ENCODE results near the gene JUND.

Gene JUND

DNA sequence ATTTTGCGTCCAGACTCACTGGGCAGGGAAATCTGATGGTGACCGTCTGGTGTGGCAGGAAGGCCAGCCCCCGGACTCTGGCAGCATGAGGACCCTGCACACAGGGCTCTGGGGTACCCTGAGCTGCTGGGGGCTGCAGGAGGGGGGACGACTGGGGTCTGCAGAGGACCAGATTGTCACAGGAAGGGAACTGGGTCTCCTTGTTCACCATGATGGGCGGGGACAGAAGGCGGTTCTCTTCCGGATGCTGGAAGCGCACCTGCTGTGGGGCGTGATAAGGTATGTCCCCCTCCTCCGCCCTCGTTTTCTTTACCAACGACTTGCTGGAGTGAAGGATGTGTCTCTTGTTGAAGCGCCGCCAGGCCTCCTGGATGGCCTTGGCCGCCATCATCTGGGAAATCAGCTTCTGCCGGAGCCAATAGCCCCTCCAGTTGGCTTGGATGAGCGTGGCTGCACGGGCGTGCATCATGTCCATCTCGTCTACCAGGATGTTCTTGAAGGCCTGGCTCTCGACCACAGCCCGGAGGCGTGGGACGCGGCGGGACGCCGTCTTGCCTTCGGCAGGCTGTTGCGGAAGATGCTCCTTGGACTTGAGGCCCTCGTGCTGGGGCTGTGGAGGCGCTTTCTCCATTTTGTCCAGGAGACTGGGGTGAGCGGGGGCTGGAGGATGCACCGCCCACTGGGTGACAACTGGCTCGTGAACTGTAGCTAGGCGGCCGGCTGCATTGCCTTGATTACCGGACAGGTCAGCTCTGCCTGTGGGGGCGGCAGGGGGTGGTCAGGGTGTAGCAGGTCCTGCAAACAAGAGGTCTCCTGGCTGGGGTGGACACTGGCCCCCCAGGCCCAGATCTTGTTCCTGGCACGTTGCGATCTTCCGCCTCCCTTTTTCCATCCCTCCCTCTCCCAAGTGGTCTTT lies 14.4 kb downstream of the JUND start:
- no peak for DNase-seq

DNA sequence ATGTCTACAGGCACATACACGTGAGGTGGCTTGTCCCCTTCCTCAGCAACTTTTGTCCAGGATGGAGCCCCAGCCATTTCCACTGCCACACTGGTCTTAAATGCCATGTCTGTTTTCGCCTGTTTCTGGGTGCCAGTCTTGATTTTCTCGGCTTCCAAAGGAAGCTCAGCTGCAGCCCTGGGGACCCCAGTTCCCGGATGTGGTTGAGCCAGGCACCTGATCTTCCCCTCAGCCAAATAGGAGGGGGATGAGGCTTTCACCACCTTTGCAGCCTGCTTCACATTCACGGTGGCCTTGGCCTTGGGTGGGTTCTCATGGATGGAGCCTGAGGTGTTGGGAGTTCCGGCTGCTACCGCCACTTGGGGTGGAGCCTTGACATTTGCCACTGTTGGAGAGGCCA lies 15.8 kb downstream of the JUND start:
- no peak for DNase-seq

DNA sequence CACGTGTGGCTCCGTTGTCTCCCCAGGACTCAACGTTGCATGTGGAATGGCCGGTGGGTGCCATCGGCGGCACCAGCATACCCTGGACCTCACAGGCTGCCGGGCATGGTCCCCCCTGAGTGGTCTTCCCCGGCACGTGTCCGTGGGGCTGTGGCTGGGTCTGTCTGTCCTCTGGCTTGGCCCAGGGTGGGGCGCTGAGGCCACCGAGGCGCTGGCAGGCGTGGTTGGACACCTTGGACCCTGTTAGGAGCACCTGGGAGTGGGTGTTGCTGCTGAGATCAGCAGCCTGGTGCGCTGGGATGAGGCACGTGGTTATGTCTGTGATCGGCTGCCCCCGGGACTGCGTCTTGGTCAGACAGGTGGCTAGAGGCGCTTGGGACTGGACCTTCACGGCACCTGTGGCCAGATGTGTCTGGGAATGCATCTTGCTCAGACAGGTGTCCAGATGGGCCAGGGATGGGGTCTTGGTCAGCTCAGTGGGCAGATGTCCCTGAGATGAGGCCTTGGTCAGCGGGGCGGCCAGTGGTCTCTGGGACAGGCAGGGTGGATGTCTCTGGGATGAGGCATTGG lies 16.4 kb downstream of the JUND start:
- no peak for DNase-seq

DNA sequence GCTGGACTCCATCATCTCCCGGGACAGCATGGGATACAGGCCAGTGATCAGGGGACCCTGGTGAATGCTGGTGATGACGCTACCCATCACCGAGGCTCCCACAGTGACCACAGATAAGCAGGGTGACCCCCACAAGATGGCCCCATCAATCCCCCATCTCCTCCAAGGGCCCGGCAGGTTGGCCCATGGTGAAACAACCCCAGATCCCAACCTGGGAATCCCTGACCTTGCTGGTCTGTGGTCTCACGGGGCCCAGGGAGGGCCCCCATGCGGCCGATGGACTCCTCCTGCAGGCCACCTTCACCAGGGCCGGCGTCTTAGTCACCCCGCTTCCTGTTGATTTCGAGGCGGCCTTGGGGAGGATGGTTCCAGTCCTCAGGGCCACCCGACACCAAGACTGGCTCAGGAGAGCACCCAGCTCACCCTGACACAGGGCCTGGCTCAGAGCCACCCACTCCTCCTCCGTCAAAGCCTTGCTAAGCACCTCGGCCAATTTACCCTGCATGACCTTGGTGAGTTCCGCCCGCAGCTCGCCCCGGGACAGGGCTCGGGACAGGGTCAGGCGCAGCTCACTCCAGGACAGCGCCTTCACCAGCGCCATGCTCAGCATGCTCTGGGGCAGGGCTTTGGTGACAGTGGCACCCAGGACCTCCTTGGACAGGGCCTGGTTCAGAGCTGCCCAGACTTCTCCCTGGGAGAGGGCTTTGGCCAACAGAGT lies 17.1 kb downstream of the JUND start:
- no peak for DNase-seq

DNA sequence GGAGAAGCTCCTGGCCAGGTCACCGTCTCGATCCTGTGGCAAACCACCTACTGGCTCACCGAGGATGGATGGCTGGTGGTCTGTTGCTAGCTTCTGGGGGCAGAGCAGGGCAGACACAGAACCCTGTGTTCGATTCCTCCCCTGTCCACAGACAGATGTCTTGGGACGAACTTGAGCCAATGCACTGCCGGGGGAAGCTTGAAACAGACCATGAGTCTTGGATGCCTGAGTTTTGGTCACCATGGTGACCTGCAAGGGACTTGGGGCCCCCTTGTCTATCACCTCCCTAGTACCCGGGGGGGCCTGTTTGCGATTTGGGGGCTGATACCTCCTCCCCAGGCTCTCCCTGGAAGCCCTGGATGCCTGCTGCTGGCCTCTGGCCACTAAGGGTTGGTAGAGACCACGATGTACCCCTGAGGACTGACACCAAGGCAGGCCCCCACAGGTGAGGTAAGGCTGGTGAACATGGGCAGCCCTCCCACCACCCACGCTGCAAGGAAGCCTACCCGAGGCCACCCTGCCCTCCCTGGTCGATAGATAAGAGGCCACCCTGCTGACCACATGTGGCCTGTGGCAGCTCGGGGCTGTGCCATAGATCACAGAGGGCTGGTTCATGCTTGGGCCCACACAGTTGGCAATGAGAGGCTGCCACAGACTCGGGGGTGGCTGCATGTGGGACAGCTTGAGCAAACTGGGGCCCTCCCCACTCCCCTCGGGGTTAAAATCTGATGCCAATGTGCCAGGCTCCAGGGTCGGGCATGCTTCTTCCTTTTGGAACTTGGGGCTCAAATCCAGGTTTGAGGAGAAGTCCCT lies 17.9 kb downstream of the JUND start:
- DNase-seq: no peak

DNA sequence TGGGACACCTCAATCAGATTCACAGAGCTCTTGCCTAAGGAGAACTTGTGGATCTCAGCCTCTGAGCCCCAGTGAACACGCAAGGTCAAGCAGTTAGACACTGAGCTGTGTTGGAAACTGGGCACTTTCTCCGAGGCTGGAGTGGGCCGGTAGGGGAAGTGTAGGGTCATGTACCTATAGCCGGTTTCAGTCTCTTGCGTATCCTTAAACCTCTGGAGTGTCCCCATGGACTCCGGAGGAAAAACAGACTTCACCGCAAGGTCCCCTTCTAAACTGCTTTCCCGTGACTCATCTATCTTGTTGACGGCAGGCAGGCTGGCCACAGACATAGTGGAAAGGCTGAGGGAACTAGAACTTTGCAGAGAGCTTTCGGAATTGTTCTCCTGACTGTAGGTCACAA lies 18.5 kb downstream of the JUND start:
- DNase-seq: no peak

DNA sequence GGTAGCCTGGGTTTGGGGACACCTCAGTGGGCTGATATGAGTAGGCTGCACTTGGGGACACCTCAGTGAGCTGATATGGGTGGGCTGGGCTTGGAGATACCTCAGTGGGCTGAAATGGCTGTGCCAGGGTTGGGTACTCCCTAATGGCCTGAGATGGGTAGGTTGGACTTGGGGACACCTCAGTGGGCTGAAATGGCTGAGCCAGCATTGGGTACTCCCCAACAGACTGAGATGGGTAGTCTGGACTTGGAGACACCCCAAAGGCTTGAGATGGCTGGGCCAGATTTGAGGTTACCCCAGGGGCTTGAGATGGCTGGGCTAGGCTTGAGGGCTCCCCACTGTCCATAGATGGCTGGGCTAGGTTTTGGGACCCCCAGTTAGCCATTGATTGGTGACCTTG lies 19.3 kb downstream of the JUND start:
- no peak for DNase-seq

DNA sequence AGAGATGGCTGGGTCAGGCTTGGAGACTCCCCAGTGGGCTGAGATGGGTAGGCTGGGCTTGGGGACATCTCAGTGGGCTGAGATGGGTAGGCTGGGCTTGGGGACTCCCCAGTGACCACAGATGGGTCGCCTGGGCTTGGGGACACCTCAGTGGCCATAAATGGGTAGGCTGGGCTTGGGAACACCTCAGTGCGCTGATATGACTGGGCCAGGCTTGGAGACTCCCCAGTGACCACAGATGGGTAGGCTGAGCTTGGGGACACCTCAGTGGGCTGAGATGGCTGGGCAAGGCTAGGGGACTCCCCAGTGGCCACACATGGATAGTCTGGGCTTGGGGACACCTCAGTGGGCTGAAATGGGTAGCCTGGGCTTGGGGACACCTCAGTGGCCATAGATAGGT lies 19.9 kb downstream of the JUND start:
- DNase-seq: no peak

DNA sequence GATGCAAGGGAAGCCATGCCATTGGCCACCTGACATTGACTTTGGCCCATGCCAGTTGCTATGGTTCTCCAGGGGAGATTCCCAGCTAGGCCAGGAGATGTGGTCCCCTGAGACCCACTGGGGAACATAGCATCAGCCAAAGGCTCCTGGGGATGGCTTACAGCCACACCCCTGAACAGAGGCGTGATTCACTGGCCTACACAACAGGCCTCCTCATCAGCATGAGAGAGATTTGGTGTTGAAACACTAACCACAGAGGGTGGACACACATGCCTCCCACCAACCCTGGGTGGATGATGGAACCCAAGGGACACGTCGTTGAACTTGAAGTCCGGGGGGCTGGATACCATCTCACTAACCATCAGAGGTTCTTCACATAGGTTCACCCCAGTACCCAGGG lies 21.5 kb downstream of the JUND start:
- no peak for DNase-seq

DNA sequence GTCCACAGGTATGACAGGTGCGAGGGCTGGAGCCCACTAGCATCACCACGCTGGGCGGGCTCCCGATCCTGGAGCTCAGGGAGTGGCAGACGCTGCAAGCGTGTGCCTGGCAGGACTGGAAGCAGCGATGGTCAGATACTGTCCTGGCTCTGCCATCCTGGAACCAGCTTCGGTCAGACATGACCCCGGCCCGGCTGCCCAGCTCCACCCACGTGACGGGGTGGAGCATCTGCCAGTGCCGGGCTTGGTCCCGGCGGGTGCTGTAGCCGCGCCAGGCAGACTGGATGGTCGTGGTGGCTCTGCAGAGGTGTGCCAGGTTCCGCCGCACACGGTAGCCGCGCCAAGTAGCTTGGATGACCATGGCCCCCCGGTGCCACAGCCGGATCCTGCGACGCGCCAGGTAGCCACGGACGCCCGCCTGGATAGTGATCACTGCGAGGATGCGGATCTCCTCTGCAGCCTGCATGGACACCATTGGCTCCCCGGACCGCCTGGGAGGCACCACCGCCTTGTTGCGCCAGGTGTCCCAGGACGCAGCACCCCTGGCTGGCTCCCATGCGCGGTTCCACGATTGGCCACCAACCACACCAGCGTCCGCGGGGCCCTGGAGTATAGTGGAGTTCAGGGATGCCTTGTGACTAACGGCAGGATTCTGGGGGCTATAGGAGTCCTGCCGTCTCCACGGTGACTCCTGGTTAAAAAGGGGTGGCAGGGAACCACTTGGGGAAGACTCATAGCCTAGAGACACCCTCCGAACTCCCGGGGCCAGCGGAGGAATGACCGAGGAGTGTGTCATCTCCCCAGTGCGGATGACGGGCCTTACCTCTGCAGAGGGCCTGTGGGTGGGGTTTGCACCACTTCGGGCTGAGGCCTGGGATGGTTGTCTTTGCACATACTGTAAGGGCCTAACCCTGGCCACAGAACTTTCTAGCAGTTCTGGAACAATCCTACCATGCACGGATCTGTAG lies 23.6 kb downstream of the JUND start:
- no peak for DNase-seq

DNA sequence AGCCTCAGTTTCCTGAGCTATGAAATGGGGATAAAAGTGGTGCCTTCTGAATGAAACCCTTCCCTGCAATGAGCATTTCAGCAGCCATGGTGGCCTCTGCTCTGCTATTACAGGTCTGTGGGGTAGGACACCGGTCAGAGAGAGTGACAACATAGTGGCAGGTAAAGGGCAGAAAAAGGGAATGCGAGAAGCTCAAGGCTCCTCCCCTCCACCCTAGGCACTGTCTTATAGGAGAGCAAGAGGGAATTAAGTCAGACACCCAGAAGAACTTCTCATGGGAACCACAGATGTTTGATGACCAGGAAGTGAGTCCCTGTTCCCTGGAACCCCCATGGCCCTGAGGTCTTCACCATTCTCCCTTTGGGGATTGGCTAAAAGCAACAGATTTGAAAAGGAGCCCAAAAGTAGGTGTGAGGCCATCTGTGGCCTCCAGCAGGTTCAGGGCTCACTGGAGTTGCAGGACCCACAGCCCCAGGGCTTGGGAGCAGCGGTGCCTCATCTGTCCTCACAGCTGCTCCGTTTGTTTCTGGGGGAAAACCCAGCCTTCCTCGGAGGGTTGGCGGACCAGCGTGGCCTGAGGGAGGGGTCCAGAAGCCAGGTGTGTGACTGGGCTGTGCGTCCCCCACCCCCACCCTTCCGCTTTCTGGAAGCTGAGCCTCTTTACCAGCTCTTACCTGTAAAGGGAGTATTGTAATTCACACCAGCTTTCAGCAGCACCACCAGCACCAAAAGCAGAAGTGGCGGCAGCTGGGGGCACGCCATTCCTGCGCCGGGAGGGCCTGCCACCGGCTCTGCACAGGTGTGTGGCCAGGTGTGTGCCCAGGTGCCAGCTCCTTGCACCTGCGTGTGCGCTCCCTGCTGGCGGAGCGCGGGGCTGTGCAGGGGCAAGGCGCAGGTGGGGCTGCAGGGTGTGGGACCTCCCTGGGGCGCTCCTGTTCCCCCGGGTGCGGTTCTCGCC lies 26.6 kb downstream of the JUND start:
- DNase-seq: no peak

DNA sequence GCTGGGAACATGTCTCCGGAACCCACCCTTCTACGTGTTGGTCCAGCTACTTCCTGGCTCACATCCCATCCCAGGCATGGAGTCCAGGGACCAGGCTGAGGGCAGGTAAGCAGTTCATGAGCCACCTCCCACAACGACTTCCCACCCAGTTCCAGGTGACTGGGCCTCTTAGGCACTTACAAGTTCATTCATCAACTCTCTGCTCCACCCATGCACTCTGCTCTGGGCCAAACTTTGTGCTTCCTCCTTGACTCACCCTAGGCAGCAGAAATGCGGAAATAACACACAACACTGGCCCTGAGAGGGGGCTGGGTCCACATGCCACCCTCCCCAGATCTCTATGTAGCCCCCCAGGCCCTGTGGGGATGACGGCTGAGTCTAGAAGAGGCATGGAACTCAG lies 27.7 kb downstream of the JUND start:
- DNase-seq: no peak

DNA sequence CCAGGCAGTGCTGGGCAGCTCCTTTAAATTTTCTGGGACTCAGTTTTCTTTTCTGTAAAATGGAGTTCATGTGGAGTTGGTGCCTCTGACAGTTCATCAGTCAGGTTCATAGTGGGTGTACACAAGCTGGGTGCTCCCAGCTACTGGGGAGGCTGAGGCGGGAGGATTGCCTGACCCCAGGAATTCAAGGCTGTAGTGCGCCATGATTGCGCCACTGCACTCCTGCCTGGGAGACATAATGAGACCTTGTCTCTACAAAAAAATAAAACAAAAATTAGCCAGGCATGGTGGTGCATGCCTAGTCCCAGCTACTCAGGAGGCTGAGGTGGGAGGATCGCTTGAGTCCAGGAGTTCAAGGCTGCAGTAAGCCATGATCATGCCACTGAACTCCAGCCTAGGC lies 28.3 kb downstream of the JUND start:
- DNase-seq: no peak

DNA sequence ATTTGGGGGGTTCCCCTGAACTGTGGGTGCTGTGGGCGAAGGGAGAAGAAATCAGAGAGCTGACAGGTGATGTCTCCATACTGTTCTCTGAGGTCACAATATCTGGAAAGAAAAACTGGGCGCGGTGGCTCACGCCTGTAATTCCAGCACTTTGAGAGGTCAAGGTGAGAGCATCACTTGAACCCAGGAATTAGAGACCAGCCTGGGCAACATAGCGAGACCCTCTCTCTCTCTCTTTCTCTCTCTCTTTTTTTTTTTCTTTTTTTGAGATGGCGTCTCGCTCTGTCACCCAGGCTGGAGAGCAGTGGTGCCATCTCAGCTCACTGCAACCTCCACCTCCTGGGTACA lies 29.1 kb downstream of the JUND start:
- no peak for DNase-seq

DNA sequence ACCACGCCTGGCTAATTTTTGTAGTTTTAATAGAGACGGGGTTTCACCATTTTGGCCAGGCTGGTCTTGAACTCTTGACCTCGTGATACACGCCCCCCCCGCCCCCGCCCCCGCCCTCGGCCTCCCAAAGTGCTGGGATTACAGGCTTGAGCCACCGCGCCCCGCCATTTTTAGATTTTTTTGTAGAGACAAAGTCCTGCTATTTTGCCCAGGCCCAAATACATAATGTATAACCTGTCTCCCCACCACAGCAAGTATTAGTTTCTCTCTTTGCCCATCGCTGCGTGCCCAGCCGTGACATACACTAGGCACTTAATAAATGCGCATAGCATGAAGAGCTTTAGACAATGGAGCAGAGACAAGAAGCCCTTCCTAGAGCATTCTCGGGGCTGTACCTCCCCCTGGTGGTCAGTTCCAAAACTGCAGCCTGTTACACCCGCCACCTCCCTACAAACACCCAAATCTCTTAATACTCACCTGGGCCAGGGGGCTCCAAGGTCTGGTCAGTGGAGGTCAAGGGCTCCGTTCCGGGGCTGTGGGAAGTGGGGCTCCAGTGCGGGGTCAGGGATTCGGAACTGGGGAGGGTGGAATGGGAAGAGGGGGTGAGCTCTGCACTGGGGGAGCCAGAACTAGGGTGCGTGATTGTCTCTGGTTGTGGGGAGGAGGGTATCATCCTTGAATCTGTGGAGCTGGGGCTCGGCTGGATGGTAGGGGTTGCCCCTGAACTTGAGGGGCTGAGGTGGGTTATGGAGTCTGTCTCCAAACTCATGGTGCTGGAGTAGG lies 29.6 kb downstream of the JUND start:
- DNase-seq: peak; percentile 22 to 75

DNA sequence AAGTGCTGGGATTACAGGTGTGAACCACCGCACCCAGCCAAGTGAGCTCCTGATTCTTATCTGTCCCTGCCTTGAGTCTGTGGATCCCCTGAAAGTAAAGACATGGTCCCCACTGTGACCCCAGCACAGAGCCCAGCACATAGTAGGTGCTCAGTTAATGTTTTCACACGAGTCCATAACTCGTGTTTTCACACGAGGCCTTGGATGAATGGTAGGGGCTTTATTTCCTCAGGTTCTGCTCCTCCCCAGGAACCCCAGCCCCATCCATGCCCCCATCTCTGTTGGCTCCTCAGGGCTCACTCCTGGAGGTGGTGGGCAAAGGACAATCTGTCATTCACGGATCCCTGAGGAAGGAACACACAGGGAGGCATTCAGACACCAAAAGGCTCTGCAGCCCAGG lies 31.6 kb downstream of the JUND start:
- no peak for DNase-seq

DNA sequence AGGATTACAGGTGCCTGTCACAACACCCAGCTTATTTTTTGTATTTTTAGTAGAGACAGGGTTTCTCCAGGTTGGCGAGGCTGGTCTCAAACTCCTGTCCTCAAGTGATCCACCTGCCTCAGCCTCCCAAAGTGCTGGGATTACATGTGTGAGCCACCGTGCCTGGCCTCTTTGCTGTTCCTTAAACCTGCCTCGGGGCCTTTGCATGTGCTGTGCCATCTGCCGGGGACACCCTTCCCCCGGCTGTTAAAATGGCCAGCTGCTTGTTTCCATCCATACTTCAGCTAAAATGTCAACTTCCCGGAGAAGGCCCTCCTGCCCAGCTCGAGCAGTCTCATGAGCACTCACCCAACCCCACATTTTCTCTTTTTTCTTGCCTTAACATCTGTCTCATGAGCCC lies 36.1 kb downstream of the JUND start:
- DNase-seq: no peak

DNA sequence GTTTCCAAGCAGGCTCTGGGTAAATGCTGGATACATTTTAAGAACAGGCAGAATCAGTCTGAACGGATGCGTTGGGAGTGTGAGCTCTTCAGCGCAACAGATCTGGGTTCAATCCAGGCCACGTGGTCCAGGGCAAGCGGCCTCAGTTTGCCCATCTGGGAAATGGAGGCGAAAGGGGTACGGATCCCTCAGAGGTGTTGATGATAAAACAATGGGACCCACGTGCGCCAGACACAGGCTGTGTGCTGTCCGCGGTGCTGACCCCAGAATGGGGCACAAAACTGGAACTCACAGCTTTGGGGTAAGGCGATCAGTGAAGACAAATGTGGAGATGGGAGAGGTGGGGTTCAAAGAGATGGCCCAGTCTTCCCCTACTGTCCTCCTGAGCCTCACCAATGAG lies 42.1 kb downstream of the JUND start:
- no peak for DNase-seq

DNA sequence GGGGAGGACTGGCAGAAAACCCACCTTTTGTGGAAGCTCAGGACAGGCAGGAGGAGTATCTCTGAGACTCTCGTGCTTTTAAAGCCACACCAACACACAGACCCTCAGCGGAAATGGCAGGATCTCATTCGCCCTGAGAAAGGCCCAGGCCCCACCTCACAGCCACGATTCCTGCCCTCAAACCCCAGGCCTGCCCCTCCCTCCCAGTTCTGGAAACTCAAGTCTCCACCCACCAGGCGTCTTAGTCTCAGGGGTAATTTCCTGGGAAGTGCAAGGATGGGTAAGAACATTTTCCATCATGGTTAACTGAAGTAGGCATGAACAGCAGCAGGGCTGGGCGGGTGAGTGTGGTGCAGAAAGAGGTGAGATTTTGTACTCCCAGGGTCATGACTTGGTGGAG lies 47.2 kb downstream of the JUND start:
- no peak for DNase-seq

DNA sequence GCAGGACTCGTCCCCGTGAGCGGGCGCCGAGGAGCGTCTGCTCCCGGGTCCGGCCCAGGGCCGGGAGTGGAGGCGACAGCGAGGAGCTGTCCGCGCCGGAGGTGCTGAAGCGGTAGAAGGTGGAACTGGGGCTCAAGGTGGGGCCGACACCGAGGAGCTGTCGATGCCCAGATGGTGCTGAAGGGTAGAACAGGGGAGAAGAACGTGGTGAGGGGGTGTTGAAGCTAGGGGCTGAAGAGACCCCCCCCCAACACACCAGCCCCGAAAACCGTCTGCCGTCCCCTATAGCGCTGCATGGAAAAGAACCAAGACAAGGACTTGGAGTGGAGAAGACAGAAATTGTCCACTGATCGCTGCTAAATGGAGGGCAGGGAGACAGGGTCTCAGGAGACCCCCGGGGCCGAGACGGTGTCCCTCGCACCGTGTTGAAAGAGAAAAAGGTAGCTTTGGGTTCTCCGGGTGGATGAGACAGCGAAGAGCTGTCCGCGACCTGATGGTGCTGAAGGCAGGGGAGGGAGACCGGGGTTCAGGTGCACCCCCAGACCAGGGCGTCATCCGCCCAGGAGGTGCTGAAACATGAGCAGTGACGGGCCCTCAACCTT lies 48.1 kb downstream of the JUND start:
- DNase-seq: no peak
